ENCODE data around the gene C2CD2L.
"Not testable (repeated sequence)": the region's sequence is repeated elsewhere in the genome, so short reads cannot be mapped to it uniquely, and the experiment has no call there.

C2CD2L gene

GRCh38 chr11:119153049-119153818, 46.1 kb downstream of the C2CD2L start:
- no peak for DNase-seq

DNA sequence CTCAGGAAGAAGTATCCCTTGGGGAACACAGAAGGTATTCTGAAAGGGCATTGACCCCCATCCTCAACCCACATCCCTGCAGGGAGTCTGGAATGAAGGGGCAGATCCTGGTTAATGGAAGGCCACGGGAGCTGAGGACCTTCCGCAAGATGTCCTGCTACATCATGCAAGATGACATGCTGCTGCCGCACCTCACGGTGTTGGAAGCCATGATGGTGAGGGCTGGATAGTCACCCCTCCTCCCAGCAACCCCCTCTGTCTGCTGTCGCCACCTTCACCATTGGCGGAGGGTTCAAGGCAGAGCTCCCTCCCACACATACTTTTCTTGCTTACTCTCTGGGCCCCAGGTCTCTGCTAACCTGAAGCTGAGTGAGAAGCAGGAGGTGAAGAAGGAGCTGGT, 47.0 kb downstream of the C2CD2L start:
- no peak for DNase-seq

DNA sequence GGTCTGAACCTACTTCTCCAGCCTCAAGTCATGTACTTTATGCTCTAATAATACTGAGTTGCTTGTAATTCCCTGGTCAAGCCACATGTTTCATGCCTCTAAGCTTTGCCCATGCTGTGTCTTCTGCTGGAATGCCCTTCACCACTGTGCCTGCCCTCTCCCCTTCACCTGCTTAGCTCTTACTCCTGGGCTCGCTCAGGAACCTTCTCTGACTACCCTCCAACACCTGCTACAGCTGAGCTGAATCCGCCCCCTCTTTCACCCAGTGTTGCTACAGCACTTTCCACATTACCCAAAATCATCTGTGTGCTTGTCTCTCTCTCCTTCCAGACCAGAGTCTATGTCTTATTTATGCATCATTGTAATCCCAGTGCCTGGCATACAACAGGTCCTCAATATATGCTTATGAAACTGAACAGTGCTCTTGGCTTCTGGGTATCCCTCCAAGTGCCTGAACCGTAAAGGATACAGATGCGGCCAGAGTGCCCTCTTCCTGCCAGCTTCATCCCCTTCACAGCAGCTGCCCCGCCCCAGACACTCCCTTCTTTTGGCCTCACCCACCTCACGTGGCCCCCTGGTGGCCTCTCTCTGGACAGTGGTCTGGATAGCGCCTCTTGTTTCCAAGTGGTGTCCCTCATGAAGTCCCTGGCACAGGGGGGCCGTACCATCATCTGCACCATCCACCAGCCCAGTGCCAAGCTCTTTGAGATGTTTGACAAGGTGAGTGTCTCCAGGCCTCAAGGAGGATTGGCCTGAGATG, 48.8 kb downstream of the C2CD2L start:
- no peak for DNase-seq

- no peak for DNase-seq
These were observed 49.4 kb downstream of the C2CD2L start for GRCh38 chr11:119156496-119156895.

- no peak for DNase-seq
These were observed 49.9 kb downstream of the C2CD2L start for GRCh38 chr11:119157063-119157462.

GRCh38 chr11:119158467-119158866, 51.3 kb downstream of the C2CD2L start:
- DNase-seq: no peak

GRCh38 chr11:119160151-119160550, 53.0 kb downstream of the C2CD2L start:
- no peak for DNase-seq

- no peak for DNase-seq
These were observed 54.7 kb downstream of the C2CD2L start for GRCh38 chr11:119161871-119162270.

- DNase-seq: no peak
These were observed 59.4 kb downstream of the C2CD2L start for GRCh38 chr11:119166368-119167076.

- DNase-seq: not testable (repeated sequence)
These were observed 59.9 kb downstream of the C2CD2L start for GRCh38 chr11:119167077-119167458.

GRCh38 chr11:119167933-119168332, 60.8 kb downstream of the C2CD2L start:
- DNase-seq: no peak

Measured in NCI-H1105 (cell line).